Bronchial epithelial cell (primary cell): Measurements from ENCODE around the gene ZNF239. TPM values are rescaled to one million over a fixed set of nuclear protein-coding genes. Genes with fewer than 3 reads are reported as not detected.
"Not testable (repeated sequence)": the region's sequence is repeated elsewhere in the genome, so short reads cannot be mapped to it uniquely, and the experiment has no call there.

Experiments
- DNase-seq: peaks from one replicate; pipeline ENCODE4 v3.0.0-alpha.2; 2010; ENCODE audit warnings: low read depth
- FAIRE-seq: peaks from 2 replicates; lab custom pipeline; 2011; peaks lifted over from hg19 to GRCh38; lab: Jason Lieb, UNC
- H3K27me3 ChIP-seq: 2 replicates; pipeline ENCODE4 v1.5.1; 2011; ENCODE audit warnings: low read length; ENCODE audit not compliant: control insufficient read depth, insufficient read depth
- H3K36me3 ChIP-seq: 2 replicates; pipeline ENCODE4 v1.5.1; 2011; ENCODE audit warnings: low read length; ENCODE audit not compliant: control insufficient read depth, insufficient read depth
- H3K4me3 ChIP-seq: 2 replicates; pipeline ENCODE4 v1.5.1; 2011; ENCODE audit warnings: mild to moderate bottlenecking, low read depth, low read length, control low read depth
- CTCF ChIP-seq: IDR thresholded peaks from 2 replicates; pipeline ENCODE4 v1.5.1; 2011; ENCODE audit warnings: mild to moderate bottlenecking, moderate library complexity, low read length, control low read depth, inconsistent platforms; ENCODE audit not compliant: insufficient read depth, severe bottlenecking
- total RNA-seq: library from RNA; depleted of rRNA; stranded (reverse); fragments of >200 nt; gene quantifications from 2 replicates; pipeline ENCODE4 v1.2.1, GENCODE V29; 2014

The ZNF239 gene
- total RNA-seq, 1 donor from 2014 or later: 2.6 TPM

DNA sequence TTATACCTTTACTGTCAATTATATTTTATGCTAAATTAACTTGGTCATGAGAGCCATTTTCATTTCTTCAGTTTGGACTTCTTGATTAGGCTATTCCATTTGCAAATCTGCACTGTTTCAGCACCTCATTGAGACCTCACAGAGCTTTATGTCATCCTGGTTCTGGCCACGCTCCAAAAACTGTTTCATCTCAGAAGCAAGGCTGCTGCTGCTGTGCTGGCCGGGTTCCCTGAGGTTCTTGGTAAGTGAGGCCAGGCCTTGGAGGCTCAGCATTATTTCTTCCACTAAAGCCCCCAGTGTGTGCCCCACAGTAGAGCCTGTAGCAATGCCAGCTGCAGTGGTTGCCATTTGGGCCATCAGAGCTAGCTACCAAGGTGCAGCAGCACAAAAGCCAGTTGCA is 24.0 kb upstream of the ZNF239 start:
- no peak for TF ChIP-seq CTCF
- DNase-seq (no peak), FAIRE-seq (no peak)
- no peaks in the 10 kb centered on the region for H3K36me3 ChIP-seq
- no peaks in the 10 kb centered on the region for H3K27me3 ChIP-seq
- no peak overlapping the region for H3K4me3 ChIP-seq

DNA sequence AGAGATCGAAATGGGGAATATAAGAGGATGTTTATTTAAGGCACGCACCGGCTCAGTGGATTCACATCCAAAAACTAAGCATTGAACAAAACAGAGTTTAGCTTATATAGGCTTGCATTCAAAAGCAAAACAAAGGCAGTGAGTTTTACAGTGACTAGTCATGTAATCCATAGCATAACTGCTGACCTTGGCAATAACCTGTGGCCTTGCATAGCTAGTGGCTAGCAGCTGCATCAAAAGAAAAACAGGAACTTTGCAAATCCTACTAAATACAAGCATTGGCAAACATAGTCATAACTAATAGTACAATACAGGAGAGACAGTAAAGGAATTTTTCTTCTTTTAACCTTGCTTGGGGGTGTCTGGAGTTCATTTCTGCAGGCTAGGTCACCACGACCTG is 22.1 kb upstream of the ZNF239 start:
- Histone ChIP-seq H3K27me3 (no peaks in the 10 kb centered on the region), H3K4me3 (no peak overlapping the region), H3K36me3 (no peaks in the 10 kb centered on the region)
- FAIRE-seq (no peak), DNase-seq (no peak)
- no peak for TF ChIP-seq CTCF

- TF ChIP-seq CTCF: no peak
- FAIRE-seq: no peak
- no peak overlapping the region for H3K4me3 ChIP-seq
Measured at GRCh38 chr10:43595739-43596298, 21.4 kb upstream of the ZNF239 start.

DNA sequence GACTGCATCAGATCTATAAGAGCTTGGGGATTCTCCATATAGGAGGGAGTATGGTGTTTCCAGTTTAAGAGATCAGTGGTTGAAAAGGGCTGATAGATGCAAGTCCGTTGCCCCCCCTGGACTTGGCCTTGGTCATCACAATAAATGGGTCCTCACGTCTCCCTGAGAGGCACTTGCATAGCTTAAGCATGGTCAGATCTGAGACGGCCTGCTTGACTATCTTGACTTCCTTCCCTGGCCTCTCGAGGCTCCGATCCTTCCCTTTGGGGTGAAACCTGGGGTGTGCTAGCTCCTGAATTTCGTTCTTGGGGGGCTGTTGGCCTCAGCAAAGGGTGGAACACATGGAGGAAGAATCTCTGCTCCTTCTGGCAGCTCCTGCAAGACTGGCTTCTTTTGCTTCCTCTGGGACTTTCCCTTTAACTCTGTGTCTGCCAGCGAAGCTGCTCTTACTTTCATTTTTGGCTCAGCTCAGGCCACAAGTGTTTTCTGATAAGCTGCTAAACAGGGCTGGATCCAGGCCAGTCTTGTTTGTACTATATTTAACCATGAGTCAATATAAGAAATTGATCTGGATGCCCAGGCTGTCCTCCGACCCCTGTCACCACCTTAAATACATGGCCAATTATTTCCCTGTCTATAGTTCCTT is 20.7 kb upstream of the ZNF239 start:
- no peak for TF ChIP-seq CTCF
- no peak for DNase-seq
- no peak overlapping the region for H3K4me3 ChIP-seq
- H3K36me3 ChIP-seq: no peaks in the 10 kb centered on the region
- H3K27me3 ChIP-seq: no peaks in the 10 kb centered on the region
- no peak for FAIRE-seq

More at GRCh38 chr10:43595739-43596298, 21.4 kb upstream of the ZNF239 start:
- DNase-seq: no peak
- Histone ChIP-seq H3K27me3 (no peaks in the 10 kb centered on the region), H3K36me3 (no peaks in the 10 kb centered on the region)

DNA sequence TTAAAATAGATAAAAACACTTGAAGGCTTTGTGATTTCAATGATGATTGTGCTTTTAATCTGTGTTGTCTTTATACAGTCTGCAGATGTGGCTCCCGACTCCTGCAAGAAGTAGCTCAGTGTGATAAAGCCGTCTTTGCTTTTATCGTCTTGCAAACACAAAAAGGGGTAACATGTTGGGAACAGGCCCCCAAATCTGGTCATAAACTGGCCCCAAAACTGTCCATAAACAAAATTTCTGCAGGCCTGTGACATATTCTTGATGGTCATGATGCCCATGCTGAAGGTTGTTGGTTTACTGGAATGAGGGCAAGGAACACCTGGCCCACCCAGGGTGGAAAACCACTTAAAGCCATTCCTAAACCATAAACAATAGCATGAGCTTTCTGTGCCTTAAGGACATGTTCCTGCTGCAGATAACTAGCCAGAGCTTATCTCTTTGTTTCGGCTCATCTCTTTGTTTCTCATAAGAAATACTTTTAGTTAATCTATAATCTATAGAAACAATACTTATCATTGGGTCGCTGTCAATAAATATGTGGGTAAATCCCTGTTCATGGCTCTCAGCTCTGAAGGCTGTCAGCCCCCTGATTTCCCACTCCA is 17.0 kb upstream of the ZNF239 start:
- Histone ChIP-seq H3K27me3 (no peaks in the 10 kb centered on the region), H3K36me3 (no peaks in the 10 kb centered on the region), H3K4me3 (no peak overlapping the region)
- no peak for TF ChIP-seq CTCF
- DNase-seq: no peak
- FAIRE-seq: no peak

DNA sequence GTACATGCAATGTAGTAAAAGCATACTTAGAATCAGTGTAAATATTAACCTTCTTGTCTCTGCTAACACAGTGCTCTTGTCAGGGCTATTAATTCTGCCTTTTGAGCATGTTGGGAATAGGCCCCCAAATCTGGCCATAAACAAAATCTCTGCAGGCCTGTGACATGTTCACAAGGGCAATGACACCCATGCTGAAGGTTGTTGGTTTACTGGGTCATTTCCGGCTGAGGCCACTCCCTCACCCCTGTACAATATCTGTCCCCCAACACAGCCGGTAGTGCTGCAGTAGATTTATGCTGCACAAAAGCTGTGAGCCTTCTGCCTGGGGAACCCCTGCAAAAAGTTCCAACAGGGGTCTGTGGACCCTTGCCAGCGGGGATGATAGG is 12.3 kb upstream of the ZNF239 start:
- FAIRE-seq, H3K27me3 ChIP-seq, H3K36me3 ChIP-seq, DNase-seq, H3K4me3 ChIP-seq: not testable (repeated sequence)
